HG03442 (cell line): ENCODE data around the gene FEZ2.

Source experiments
- ATAC-seq: cut with Tn5 transposase; IDR thresholded peaks from one replicate; pipeline ENCODE4 v1.9.1; 2021; ENCODE audit warnings: mild to moderate bottlenecking, moderate library complexity; ENCODE audit not compliant: unreplicated experiment

Gene FEZ2

DNA sequence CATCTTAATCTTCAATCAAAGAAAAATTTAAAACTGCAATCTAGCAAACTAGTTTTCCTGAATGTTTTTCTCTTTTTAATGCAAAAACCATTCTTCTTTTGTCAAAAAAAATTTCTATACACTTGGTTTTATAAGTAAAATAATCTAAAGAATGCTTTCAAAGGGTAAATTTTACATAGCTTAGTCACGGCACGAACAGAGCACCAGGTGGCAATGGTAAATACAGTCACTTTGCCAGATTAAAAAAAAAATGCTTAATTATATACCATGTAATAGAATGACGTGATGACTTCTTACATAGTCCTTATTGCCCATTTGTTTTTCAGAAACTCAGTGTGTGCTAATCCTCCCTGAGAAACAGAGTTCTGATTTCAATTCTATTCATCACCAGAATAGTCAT, 10.4 kb downstream of the FEZ2 start:
- no peak for ATAC-seq

DNA sequence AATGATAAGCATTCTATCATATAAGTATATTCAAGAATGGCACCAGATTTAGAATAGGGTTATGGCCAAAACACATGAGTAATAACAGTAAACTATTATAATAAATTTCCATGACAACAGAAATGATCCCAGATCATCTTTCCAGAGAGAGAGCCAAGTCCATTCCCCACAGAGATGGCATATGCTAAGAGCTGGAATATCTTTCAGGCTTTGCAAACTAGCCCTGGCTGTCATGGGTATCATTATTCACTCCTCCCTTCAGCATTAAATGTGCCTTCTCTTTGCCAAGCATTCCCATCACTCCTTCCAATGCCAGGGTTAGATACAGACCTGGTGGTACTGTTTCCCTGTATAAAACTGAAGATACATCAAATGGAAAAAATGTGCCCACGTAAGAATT, 10.9 kb downstream of the FEZ2 start:
- no peak for ATAC-seq

GRCh38 chr2:36586672-36587071, 11.3 kb downstream of the FEZ2 start:
- ATAC-seq = no peak

DNA sequence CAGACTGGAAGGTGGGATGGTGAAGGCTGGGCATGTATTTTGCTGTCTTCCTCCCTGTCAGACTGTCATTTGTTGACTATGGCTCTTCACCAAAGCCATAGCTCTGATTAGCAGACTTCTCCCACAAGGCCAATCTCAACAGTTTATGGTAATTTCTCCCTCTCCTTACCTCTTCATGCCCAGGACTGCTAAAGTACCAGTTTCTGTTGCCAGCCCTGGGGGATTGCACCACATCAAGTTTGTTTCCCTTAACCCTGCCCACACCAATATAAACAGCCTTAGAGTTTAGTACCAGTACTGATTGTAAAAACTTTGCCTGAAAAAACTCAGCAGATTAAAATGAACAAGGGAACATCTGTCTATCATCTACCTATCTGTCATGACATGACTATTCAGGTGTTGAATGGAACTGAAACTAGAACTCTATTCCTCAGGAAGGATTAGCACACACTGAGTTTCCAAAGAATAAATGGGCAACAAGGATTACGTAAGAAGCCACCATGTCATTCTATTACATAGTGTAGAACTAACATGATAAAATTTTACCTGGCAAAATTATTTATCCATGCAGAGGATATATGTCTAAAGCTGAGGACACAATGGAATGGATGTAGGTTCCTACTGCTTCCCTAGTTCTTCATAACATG, 13.7 kb downstream of the FEZ2 start:
- ATAC-seq = no peak

- no peak for ATAC-seq
Observed at GRCh38 chr2:36582951-36583350, 15.0 kb downstream of the FEZ2 start.

GRCh38 chr2:36582538-36582937, 15.4 kb downstream of the FEZ2 start:
- ATAC-seq = no peak

GRCh38 chr2:36579297-36579664, 18.7 kb downstream of the FEZ2 start:
- no peak for ATAC-seq

GRCh38 chr2:36578343-36579296, 19.3 kb downstream of the FEZ2 start:
- no peak for ATAC-seq

DNA sequence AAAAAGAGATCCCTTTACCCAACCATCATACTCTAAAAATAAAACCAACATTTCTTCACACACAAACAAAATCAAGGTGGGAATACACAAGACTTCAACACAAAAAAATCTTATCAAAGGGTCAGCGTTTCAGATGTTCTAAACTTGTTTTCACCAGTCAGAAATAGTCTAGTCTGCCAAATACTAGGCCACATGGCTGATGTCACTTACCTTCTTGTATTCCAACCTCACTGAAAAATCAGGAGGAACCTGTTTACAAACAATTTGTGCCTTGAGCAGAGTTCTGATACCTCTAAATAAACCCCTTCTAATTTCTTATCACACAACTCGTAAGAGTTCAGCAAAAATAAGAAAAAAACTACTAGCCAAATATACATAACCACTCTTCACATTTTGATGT, 20.1 kb downstream of the FEZ2 start:
- ATAC-seq = no peak

DNA sequence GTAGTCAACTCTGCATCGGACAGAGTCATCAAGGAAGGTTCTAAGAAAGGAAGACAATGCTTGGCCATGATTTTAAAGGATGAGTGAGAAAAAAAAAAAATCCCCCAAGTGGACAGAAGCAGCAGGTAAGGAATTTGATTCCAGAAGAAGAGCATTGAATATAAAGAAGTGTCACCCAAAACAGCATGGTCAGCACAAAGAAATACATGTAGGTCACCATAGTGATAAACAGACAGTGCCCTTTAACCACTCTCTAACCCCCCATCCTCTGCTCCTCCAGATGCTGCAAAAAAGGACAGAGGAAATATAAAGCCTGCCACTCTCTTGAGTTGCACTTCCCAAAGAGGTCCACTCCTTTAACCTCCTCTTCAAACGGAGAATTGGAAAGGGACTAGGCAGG, 23.4 kb downstream of the FEZ2 start:
- ATAC-seq = no peak

DNA sequence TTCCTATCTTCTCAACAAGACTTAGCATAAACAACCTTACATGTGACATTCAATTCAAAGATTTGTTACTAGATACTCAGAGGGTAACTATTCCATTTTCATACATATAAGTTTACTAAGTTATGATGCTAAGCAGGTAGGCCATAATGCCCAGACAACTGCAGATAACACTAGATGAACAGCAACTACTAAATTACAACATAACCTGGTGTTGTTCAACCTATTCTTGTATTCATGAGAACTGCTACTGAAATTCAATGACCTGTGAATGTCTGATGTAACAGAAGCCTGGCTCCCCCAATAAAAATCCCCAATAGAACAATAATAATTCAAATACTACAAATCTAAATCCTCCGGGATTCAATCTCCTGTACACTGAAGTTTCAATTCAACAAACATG, 24.8 kb downstream of the FEZ2 start:
- ATAC-seq = no peak

DNA sequence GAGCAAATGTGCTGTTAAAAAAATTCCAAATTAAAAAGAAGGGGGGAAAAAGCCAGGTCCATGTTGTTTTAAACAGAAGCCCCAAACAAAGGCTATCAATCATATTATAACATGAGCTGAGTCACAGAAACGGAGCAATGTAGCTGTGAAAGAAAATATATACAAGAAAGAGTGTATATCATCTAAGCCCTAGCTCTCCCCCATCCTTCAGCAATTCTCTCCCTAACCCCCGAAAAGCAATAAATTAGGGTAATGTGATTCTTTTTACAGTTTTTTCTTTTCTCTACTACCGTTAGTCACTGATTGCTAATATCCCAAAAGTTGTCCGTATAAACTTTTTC, 25.3 kb downstream of the FEZ2 start:
- ATAC-seq = no peak

DNA sequence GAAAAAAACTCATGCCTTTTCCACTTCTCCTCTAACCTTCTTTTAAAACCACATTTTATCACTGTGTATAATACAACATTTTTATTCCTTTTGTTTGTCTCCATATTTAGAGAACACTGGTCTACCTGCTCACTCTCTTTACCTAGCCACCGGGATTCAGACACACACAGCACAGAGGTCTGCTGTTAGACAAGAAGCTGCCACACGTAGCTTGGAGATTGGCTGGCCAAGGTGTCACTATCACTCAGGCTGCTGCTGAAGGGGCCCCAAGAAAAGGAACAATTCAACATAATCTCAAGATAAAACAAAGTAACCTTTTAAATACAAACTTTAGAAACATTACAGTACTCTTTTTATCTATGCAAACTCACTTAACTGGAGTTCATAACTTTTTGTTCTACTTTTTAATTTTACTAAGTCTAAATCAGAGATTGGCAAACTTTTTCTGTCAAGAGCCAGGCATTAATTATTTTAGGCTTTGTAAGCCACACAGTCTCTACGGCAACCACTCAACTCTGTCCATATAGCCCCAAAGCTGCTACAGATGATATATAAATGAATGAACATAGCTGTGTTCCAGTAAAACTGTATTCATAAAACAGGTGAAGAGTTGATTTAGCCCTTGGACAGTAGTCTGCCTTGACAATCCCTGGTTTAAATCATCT, 25.8 kb downstream of the FEZ2 start:
- ATAC-seq = no peak

DNA sequence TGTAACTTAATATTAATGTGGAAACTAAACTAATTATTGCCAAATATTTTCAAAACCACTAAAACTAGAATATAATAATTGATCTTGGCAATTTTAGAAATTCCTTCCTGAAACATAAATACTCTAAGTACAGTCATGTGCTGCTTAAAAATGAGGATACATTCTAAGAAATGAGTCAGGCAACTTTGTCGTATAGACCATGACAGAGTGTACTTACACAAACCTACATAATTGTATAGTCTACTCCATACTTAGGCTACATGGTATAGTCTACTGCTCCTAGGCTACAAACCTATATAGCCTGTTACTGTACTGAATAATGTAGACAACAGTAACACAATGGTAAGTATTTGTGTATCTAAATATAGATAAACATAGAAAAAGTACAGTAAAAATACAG, 27.6 kb downstream of the FEZ2 start:
- ATAC-seq = no peak

GRCh38 chr2:36569267-36569856, 28.6 kb downstream of the FEZ2 start:
- no peak for ATAC-seq

DNA sequence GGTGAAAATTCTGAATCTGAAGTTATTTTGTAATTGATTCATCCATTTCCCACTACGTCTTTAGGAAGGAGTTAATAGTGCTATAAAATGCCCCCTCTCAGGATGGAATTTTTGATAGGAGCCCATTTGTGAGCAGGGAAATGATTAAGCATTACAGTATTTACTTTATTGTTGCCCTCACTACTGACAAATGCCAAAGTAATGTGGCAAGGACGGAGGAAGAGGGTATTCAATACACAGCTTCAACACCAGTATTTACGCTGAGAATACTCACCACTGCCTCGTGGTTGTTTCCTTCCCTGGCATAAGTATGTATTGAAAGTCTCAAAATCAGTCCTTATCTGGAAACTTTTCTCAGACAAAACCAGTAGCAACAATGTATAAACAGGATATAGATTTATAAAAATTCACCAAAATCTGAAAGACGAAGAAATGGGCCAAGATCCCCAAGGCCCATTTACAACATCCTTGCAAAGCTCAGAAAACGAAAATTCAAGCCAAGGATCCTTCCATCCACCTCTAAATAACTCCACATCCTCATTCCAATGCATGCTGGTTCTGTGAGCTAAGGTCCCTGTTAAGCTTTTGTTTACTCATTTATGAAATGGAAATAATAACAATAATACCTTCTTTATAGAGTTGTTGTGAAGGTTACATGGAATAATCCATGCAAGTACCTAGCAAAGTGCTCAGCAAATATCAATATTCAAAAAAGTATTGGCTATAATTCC, 29.3 kb downstream of the FEZ2 start:
- no peak for ATAC-seq

- no peak for ATAC-seq
Observed at GRCh38 chr2:36567711-36568408, 30.1 kb downstream of the FEZ2 start.

- no peak for ATAC-seq
Observed at GRCh38 chr2:36566887-36567286, 31.1 kb downstream of the FEZ2 start.

- no peak for ATAC-seq
Observed at GRCh38 chr2:36565712-36566111, 32.3 kb downstream of the FEZ2 start.

DNA sequence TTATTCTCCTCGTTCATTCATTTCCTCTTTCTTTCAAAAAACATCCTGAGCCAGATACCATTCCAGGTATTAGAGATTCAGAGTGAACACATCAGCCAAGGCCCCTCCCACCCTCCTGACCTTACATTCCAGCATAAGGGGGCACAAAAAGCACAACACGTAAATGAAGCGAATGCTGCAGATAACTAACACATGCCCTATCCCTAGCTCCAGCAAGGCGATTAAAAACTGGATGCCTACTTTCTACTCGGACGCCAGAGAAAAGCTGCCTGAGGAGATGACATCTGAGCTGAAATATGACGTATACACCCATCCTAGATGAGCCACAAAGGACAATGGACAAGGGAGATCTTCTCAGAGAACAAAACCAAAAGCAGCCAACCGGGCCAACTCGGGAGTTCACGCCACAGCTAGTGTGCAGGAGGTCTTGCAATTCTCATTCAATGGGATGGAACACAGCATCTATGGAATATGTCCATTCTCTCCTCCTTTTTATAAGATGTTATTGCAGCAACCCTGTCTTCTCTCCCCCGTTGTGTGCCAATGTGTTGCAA, 33.5 kb downstream of the FEZ2 start:
- ATAC-seq = no peak
